ENCODE data around the gene AMER3.

AMER3 gene

DNA sequence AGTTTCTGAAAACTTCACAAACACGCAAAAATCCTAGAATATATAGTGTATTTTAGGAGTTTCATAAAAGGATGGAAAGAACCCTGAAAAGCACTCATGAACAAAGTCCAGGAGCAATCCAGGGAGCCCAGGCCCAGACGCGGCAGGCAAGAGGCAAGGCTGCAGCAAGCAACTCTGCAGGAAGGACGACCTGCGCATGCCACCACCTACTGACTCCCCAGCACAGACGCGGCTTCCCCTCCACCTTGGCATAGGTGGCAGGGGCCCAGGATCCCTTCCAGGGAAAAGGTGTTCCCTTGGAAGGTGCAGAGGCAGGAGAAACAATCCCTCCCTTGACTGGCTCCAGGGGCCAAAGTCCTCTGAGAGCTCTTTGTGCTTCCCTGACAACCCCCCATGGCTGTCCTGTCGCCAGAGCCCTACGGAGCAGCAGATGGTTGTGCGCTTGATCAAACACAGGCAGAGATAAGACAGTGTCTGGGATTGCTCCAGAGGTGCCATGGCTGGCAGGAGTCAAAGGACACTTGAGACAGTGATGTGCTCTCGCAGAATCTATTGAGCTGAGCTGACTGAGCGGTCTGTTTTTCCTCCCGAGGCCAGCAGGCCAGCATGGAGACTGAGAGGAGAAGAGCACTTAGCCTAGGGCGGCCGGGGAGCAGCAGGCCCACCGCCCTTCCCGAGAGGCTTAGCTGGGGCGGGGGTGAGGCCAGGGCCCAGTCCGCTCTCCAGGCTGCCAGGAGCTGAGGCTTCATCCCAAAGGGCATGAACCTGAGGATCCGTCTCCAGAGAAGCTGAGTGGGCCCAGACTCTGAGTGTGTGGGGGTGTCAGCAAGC lies 10.8 kb upstream of the AMER3 start:
- in situ Hi-C loops (cut with MboI; ENCODE audit: low pct_unique_long_range_greater_than_20kb, low sequenced_read_pairs) = no loop called here
- no peak for DNase-seq

DNA sequence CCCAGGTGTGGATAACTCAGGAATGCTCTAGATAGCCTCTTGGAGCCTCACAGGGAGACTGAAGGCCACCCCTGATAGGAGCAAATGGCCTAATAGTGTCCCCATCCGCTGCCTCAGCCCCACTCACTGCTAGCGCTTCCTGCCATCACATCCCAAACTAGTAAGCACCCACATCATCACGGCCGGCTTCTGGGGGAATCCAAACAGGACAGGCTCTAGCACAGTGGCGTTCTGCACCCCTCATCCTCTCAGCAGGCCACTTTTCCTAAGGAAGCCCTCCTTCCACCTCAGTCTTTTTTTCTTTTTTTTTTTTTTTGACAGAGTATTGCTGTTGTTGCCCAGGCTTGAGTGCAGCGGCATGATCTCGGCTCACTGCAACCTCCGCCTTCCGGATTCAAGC lies 6.3 kb upstream of the AMER3 start:
- no peak for DNase-seq
- in situ Hi-C loops (cut with MboI; ENCODE audit: low pct_unique_long_range_greater_than_20kb, low sequenced_read_pairs) = no loop called here

DNA sequence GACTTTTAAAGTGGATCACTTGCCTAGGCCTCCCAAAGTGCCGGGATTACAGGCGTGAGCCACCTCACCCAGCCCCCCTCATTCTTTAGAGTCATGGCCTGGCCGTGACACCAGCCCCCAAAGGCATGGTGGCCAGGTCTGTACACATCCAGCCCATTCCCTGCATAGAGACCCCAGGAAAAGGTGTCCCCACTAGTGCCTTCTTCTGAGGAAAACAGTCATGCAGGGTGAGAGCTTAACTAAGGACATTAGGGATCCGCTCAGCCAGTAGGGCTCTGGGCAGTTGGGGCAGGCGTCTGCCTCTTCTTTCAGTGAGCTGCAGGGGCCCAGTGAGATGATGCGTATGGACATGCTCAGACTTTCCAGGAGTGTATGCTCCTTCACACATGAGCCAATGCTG lies 5.7 kb upstream of the AMER3 start:
- in situ Hi-C loops (cut with MboI; ENCODE audit: low pct_unique_long_range_greater_than_20kb, low sequenced_read_pairs) = no loop called here
- DNase-seq = no peak

DNA sequence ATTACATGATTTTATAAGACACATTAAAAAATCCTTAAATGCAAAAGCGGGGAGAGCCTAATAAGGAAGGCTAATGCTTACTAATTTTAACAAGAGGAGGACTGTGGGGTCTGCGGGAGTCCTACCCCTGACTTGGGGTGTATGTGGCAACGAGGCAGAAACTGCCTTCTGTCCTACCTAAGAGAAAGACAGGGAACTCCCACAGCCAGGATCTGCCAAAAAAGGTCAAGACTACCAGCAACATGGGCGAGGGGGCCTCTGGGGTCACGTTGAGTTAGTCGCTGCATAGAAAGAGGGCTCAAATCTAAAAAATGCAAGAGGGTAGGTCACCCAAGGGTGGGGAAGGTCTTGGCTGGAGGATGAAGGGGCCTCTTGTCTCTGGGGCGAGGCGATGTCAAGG lies 529 bp upstream of the AMER3 start:
- in situ Hi-C loops (cut with MboI; ENCODE audit: low pct_unique_long_range_greater_than_20kb, low sequenced_read_pairs) = no loop called here
- no peak for DNase-seq

DNA sequence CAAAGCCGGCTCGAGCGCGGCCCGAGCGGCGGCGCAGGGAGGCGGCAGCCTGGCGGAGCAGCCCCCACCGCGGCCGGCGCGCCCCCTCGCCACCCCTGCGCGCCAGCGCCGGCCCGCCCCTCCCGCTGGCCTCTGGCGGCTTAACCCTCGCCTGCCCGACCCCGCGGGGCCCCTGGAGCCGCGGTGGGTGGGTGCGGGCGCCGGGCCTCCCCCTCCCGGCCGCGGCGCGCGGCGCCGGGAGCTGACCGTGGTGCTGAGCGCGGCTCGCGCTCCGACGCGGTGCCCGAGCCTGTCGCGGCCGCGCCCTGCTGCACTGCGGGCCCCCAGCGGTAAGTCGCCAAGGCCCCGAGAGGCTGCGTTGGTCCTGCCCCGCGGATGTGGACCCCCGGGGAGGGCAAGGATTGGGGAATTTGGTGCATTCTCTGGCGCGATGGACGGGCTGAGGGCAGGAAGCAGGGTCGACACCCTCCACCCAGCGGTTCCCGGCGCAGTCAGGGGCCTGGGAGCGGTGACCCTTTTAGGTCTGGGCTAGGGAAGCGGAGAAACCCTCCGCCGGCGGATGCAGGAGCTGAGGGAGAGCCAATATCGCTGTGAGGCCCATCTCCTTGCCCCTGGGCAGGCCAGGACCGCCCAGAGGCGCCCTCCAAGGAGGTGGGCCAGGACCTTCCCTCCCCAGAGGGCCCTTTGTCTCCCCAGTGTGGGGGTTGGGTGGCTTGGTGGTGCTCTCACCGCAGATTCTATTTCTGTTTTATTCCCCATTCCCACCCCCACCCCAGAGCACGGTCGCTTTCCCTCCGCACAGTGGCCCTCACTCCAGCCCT lies 923 bp downstream of the AMER3 start:
- in situ Hi-C loops (cut with MboI; ENCODE audit: low pct_unique_long_range_greater_than_20kb, low sequenced_read_pairs) = no loop called here
- DNase-seq = peak; percentile 10

DNA sequence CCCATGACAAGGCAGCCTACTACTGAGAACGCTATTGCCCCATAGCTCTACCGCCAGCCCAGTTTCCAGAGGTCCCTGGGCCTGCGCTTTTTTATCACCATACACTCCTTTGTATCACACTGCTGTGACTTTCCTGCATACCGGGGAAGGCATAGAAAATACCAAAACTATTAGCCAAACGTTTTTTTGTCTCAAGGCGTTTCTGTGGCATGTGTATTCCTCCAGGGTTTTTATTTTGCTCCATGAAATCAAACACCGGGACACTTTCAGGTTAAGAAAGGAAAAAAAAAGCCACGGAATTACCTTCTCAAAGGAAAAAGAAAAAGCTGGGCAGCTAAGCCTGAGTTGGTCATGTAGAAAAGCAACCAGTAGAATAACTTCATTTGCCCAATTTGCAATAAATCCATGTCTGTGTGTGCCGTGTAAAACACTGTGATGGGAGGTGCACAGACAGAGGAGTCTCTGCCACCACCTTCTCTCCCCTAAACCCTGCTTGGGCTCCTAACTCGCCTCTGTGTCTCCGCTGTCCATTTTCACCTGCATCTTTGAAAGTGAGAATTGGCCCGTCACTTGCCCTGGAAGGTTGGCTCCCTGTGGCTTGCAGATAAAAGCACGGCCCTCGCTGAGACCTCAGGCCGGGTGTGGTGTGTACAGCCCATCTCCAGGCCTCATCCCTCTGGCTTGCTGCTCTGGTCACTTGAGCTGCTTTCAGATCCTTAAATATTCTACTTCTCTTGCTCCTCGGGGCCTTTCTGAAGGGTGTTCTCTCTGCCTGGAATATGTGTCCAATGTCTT lies 1.7 kb downstream of the AMER3 start:
- no peak for DNase-seq
- in situ Hi-C loops (cut with MboI; ENCODE audit: low pct_unique_long_range_greater_than_20kb, low sequenced_read_pairs) = no loop called here

DNA sequence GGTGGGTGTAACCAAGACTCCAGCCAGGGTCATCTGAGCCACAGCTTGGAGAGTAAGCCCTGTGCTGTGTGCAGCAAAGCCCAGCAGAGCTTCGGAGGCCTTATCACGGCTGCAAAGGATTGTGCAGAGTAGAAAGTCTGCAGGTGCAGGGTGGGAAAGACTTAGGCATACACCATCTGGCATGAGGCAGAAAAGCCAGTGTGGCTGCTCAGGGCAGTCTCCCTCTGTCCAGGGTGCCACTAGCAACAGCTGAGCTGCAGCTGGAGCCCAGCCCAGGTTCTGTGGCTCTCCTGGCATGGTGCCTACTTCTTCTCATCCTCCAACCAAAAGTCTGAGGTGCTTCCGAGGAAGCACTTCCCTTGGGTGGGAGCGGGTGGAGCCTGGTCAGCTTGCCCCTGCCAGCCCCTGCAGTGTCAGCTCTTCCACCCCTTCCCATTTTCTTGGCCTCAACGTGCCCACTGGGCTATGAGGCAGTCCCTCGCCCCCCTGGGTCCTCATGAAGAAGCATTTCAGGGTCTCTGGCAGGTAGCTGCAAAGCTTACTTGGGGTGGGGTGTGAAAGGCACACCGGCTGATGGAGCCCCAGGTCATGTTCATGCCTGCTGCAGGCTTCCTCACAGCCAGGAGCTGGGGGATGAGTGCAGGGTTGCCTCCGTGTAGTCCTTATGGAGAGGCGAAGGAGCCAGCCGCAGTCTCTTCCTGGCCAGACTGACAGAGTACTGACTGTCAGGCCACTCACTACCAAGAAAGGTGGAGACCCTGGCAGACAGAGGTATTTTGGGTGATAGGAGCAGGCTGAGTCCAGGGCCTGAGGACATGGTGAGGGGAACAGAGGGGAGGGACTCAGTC lies 4.8 kb downstream of the AMER3 start:
- DNase-seq = no peak
- in situ Hi-C loops (cut with MboI; ENCODE audit: low pct_unique_long_range_greater_than_20kb, low sequenced_read_pairs) = no loop called here

DNA sequence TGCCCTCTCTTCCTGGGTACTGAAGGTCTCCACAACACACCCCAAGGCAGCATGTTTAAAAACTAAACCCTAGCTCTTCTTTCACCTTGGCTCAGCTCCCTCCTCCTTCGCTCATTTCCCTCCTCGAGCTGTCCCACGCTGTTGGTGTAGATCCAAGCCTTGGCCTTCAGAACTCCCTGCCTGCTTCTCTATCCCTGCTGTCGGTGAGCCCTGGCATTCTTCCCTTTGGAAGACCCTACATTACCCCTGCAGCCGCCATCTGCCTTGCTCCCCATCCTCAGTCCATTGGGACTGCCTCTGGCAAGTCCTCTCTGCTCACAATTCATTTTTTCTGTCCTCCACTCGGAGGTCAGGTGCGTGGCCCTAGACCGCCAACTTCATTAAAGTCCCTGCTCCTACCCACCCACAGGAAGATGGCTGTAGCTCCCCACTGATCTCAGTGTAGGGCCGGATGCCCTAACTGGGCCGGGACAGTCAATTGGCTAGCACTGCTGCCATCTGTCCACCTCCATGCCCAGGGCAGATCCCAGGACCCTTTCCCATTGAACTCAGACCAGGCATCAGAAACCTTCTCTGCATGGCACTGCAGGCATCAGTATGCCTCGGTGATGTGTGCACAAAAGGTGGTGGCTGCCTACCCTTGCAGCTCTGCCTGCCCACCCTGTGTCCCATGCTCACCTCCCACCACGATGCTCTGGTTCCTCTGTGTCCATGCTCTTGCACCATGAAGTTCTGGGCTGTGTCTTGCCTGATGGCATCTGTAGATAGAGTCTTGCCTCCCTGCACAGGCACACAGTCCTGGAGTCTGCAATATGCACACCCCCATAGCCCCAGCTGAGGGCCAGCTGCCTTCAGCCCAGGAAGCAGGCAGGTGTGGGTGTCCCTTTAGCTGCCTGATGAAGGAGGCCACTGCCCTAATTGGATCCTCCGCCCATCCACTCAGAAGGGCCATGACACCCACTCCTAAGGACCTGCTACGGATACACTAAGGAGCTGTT lies 5.7 kb downstream of the AMER3 start:
- DNase-seq = no peak
- in situ Hi-C loops (cut with MboI; ENCODE audit: low pct_unique_long_range_greater_than_20kb, low sequenced_read_pairs) = no loop called here

DNA sequence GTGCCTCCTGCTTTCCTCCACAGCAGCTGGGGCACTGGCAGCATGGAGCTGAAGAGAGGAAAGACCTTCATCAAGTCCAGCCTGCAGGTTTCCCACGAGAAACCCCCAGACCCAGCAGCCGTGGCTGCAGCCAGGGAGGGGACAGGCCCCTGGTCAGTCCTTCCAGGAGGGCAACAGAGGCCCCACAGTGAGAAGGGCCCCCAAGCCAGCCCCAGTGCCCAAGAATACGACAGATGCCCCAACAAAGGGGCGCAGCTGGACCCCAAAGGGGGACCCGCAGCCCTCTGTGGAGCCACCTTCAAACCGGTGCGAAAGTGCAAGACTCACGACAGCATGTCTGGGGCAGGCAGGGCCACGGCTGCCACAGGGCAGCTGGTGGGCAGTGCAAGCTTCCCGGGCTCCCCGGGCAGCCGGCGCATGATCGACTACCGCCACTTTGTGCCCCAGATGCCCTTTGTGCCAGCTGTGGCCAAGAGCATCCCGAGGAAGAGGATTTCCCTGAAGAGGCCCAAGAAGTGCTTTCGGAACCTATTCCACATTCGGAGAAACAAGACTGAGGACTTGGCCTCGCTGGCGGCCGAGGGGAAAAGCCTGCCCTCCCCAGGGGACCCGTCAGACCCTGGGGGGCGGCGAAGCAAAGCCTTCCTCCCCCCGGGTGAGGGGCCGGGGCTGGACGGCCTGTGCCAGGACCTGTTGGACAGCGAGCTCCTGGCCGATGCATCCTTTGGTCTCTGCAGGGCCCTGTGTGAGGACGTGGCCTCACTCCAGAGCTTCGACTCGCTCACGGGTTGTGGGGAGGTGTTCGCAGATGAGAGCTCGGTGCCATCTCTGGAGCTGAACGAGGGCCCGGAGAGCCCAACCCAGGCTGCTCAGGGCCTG lies 6.9 kb downstream of the AMER3 start:
- no peak for DNase-seq
- in situ Hi-C loops (cut with MboI; ENCODE audit: low pct_unique_long_range_greater_than_20kb, low sequenced_read_pairs) = no loop called here

DNA sequence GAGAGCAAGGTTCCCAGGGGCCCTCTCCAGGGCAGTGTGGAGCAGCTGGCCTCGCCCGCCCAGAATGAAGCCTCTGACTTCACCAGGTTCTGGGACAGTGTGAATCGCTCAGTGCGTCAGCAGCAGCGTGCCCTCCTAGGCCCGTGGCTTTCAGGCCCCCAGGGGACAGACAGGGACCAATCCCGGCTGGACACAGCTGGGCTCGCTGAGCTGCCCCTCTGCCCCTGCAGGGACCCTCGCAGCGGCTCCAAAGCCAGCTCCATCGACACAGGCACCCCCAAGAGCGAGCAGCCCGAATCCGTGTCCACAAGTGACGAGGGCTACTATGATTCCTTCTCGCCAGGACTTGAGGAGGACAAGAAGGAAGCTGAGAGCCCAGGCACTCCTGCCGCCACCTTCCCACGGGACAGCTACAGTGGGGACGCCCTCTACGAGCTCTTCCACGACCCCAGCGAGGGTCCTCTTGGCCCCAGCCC lies 7.6 kb downstream of the AMER3 start:
- in situ Hi-C loops (cut with MboI; ENCODE audit: low pct_unique_long_range_greater_than_20kb, low sequenced_read_pairs) = no loop called here
- no peak for DNase-seq

DNA sequence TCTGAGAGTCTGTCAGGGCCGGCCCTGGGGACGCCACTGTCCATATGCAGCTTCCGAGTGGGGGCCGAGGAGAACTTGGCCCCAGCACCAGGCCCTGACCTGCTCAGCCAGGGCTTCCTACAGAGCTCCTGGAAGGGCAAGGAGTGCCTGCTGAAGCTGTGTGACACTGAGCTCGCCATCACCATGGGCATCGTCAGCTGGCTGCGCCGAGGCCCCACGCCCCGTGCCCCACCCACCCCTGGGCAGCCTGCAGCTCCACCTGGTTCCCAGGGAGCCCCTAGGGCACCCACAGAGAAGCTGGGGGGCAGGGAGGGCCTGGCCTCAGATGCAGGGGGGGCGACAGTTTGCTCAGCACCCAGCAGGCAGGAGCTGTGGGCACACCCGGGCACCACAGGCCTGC lies 8.1 kb downstream of the AMER3 start:
- in situ Hi-C loops (cut with MboI; ENCODE audit: low pct_unique_long_range_greater_than_20kb, low sequenced_read_pairs) = no loop called here

DNA sequence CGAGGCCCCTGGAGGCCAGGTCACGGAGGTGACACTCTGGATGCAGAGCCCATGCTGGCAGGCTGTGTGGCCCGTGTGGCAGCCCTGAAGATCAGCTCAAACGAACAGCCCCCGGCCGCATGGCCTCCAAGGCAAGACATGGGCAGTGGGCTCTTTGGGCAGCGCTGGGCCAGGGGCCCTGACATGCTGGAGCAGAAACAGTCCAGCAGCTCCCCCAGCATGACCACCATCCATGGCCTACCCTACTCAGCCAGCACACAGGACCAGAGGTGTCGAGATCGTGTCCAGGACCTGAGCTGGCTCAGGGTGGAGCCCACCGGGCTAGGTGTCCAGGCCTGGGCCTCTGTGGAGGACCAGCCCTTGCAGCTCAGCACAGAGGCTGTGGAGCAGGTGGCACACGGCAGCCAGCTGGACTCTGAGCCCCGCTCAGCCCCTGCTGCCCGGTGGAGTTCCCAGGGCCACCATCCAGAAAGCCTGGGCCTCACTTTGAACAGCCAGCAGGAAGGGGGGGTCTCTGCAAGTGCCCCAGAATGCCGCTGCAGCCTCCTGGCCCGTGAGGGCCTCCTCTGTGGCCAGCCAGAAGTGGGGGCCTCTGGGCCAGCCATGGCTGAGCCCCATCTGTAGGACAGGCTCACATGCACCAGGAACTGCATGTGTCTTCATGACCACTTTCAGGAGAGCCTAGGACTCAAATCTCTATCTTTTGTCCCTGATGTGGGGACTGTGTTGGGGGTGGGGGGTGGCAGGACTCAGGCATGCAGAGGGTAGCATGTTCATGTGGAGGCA lies 8.9 kb downstream of the AMER3 start:
- DNase-seq = no peak
- in situ Hi-C loops (cut with MboI; ENCODE audit: low pct_unique_long_range_greater_than_20kb, low sequenced_read_pairs) = no loop called here

More for the DNA sequence above, 8.1 kb downstream of the AMER3 start:
- no peak for DNase-seq

DNA sequence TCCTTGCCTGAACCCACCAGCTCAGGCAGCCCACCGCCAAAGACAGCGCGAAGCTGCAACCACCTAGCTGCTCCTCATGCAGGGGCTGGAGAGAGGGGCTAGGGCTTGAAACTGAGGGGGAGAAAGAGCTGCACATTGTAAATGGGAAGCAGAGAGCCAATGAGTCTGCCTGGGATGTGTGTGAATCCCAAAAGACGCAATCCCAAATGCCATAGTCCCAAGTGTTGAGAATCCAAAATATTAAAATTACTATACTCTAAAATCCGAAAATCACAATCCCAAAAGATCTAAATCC lies 9.4 kb downstream of the AMER3 start:
- in situ Hi-C loops (cut with MboI; ENCODE audit: low pct_unique_long_range_greater_than_20kb, low sequenced_read_pairs) = no loop called here
- no peak for DNase-seq

DNA sequence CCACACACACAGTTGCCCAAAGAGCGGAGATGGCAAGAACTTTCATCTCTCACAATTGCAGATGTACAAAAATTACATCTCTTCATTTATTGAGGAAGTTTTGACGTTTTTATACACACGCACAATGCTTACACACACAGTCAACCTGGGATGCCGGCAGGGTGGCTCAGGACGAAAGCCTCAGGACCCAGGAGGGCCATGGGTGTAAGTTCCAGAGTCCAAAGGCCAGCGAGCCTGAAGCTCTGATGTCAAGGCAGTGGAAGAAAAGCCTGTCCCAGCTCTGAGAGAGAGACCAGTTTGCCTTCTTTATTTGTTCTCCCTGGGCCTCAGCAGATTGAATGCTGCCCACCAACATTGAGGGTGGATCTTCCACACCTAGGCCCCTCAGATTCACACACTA lies 10.1 kb downstream of the AMER3 start:
- in situ Hi-C loops (cut with MboI; ENCODE audit: low pct_unique_long_range_greater_than_20kb, low sequenced_read_pairs) = no loop called here
- no peak for DNase-seq

DNA sequence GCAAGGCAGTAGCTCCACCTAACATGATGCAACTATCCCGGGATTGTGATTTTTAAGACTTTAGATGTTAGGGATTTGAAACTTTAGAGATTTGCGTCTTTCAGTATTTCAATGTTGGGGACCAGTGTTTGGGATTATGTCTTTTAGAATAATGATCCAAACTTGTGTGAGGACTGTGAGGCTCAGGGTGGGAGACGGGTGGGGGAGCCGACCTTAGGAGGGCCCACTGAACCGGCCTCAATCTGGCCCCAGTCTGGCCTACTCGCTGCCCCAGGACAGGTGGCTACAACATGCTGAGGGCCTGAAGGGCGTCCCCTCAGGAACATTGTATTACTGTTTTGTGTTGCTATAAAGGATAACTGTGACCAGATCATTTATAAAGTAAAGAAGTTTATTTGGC lies 10.7 kb downstream of the AMER3 start:
- in situ Hi-C loops (cut with MboI; ENCODE audit: low pct_unique_long_range_greater_than_20kb, low sequenced_read_pairs) = no loop called here

DNA sequence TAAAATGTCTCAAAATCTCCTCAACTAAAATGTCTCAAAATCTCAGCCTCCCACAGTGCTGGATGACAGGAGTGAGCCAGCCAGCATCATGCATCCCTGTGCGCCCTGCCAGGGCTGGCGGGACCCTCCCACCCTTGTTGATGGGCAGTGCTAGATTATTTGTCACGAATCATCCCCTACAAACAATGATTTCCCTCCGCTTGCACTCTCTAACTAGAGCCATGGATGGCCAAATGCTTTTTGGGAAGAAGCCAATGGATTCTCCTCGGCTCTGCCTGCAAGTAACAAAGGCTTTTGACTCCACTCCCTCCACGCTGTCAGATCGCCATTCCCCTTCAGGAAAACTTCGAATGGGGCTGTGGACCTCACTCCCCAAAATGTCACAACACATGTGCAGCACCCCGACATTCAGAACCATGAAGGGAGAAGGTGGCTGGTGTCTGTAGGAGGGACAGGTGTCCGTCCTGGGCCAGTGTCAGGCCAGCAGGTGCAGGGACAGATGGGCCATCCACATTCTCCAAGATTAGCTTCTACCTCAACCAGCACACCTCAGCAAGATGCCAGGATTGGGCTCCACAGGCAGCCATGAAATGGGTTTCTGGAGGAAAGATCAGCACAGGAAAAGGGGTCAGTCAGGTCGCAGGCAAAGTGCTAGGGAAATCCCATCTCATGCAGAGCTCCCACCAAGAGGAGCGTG lies 11.5 kb downstream of the AMER3 start:
- in situ Hi-C loops (cut with MboI; ENCODE audit: low pct_unique_long_range_greater_than_20kb, low sequenced_read_pairs) = no loop called here
- no peak for DNase-seq

More for the DNA sequence above, 10.7 kb downstream of the AMER3 start:
- DNase-seq = no peak

Measured in KBM-7 (cell line).